ENCODE measurements around the gene PSME2.

DNA sequence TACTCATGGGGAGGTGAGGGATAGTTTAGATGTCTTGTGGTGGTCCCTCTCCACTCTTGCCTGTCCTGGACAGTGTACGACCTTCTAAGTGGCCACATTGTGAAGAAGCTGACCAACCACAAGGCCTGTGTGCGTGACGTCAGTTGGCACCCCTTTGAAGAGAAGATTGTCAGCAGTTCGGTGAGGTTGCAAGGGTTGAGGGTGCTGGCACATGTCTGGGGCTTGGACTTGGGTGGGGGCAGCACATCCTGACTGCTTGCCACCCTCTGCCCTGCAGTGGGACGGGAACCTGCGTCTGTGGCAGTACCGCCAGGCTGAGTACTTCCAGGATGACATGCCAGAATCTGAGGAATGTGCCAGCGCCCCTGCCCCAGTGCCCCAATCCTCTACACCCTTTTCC lies 23.5 kb downstream of the PSME2 start:
- TF ChIP-seq, protein P1, sequence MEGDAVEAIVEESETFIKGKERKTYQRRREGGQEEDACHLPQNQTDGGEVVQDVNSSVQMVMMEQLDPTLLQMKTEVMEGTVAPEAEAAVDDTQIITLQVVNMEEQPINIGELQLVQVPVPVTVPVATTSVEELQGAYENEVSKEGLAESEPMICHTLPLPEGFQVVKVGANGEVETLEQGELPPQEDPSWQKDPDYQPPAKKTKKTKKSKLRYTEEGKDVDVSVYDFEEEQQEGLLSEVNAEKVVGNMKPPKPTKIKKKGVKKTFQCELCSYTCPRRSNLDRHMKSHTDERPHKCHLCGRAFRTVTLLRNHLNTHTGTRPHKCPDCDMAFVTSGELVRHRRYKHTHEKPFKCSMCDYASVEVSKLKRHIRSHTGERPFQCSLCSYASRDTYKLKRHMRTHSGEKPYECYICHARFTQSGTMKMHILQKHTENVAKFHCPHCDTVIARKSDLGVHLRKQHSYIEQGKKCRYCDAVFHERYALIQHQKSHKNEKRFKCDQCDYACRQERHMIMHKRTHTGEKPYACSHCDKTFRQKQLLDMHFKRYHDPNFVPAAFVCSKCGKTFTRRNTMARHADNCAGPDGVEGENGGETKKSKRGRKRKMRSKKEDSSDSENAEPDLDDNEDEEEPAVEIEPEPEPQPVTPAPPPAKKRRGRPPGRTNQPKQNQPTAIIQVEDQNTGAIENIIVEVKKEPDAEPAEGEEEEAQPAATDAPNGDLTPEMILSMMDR (conservative IDR thresholded peaks at IDR 0.05; ENCODE audit: low read depth in 2 of 2) = no peak
- no peak for TF ChIP-seq CREB1 (CRISPR knock-in tag; IDR thresholded peaks at IDR 0.05; ENCODE audit: low read depth)
- no peak for TF ChIP-seq EZH2phosphoT487 (IDR thresholded peaks at IDR 0.05; ENCODE audit: unreplicated experiment)
- TF ChIP-seq, protein P2, sequence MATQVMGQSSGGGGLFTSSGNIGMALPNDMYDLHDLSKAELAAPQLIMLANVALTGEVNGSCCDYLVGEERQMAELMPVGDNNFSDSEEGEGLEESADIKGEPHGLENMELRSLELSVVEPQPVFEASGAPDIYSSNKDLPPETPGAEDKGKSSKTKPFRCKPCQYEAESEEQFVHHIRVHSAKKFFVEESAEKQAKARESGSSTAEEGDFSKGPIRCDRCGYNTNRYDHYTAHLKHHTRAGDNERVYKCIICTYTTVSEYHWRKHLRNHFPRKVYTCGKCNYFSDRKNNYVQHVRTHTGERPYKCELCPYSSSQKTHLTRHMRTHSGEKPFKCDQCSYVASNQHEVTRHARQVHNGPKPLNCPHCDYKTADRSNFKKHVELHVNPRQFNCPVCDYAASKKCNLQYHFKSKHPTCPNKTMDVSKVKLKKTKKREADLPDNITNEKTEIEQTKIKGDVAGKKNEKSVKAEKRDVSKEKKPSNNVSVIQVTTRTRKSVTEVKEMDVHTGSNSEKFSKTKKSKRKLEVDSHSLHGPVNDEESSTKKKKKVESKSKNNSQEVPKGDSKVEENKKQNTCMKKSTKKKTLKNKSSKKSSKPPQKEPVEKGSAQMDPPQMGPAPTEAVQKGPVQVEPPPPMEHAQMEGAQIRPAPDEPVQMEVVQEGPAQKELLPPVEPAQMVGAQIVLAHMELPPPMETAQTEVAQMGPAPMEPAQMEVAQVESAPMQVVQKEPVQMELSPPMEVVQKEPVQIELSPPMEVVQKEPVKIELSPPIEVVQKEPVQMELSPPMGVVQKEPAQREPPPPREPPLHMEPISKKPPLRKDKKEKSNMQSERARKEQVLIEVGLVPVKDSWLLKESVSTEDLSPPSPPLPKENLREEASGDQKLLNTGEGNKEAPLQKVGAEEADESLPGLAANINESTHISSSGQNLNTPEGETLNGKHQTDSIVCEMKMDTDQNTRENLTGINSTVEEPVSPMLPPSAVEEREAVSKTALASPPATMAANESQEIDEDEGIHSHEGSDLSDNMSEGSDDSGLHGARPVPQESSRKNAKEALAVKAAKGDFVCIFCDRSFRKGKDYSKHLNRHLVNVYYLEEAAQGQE (IDR thresholded peaks at IDR 0.05; ENCODE audit: unreplicated experiment) = no peak
- no peak for TF ChIP-seq NANOG (IDR thresholded peaks at IDR 0.05; ENCODE audit: borderline replicate concordance)
- TF ChIP-seq EZH2 (IDR thresholded peaks at IDR 0.05; ENCODE audit: low read depth, unreplicated experiment) = no peak
